Rectal smooth muscle tissue (tissue), 1 donor: ENCODE results near the gene ANO5.
A peak's percentile ranks its signal among the peaks of the same experiment; 100 is the strongest.

ENCODE experiments used
- H3K27ac ChIP-seq: one replicate; pipeline ENCODE4 v1.7.0; 2013; ENCODE audit warnings: low read depth, low read length, inconsistent platforms
- H3K27me3 ChIP-seq: one replicate; pipeline ENCODE4 v1.7.0; 2013; ENCODE audit warnings: low read length; ENCODE audit not compliant: control insufficient read depth, insufficient read depth
- H3K36me3 ChIP-seq: one replicate; pipeline ENCODE4 v1.7.0; 2013; ENCODE audit warnings: low read length; ENCODE audit not compliant: control insufficient read depth, insufficient read depth
- H3K4me1 ChIP-seq: one replicate; pipeline ENCODE4 v1.7.0; 2013; ENCODE audit warnings: low read length; ENCODE audit not compliant: control insufficient read depth, insufficient read depth
- H3K4me3 ChIP-seq: one replicate; pipeline ENCODE4 v1.7.0; 2013; ENCODE audit warnings: low read length
- H3K9ac ChIP-seq: one replicate; pipeline ENCODE4 v1.7.0; 2013; ENCODE audit warnings: low read length

Gene ANO5, protein sequence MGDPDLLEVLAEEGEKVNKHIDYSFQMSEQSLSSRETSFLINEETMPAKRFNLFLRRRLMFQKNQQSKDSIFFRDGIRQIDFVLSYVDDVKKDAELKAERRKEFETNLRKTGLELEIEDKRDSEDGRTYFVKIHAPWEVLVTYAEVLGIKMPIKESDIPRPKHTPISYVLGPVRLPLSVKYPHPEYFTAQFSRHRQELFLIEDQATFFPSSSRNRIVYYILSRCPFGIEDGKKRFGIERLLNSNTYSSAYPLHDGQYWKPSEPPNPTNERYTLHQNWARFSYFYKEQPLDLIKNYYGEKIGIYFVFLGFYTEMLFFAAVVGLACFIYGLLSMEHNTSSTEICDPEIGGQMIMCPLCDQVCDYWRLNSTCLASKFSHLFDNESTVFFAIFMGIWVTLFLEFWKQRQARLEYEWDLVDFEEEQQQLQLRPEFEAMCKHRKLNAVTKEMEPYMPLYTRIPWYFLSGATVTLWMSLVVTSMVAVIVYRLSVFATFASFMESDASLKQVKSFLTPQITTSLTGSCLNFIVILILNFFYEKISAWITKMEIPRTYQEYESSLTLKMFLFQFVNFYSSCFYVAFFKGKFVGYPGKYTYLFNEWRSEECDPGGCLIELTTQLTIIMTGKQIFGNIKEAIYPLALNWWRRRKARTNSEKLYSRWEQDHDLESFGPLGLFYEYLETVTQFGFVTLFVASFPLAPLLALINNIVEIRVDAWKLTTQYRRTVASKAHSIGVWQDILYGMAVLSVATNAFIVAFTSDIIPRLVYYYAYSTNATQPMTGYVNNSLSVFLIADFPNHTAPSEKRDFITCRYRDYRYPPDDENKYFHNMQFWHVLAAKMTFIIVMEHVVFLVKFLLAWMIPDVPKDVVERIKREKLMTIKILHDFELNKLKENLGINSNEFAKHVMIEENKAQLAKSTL

DNA sequence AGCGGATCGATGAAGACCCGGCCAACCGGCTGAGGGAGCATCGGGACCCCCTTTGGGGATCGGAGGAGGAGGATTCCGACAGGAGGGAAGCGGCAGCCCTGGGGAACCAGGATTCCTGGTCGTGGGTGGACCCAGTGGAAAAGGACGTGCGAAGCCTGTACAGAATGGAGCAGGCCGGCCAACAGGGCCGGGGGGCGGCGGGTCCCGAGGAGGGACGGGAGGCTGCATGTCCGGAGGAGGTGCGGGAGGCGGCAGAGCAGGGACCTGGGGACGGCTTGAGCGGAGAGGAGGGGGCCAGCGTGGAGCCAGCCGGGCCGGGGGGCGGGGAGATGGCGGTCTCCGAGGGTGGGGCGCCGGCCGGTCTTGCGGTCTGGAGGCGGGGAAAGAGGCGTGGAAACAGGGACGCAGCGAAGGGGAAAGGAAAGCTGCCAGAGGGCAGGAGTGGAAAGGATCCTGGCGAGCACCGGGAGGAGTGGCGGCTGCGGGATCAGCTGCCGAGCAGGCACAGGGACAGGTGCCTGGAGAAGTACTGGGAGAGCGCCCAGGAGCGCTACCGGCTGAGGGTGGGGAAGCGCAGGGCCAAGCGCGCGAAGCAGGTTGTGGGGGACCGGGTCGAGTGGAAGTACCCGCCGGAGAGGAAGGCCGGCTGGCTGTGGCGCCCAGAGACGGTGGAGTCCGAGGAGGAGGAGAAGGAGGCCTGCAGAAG is at the start of gene ANO5:
TSS of gene ANO5 (plus strand) at position 444 of the 706 bp plus-strand sequence. CDS start 408 bp downstream, outside the sequence.
- peak within 1 kb of the TSS; percentile 47 for H3K9ac ChIP-seq
- H3K27me3 ChIP-seq = no peaks in the 10 kb centered on the region
- peaks cover 2% of the 10 kb centered on the region for H3K4me1 ChIP-seq
- H3K27ac ChIP-seq = peak within 1 kb of the TSS; percentile 65
- no peaks in the 10 kb centered on the region for H3K36me3 ChIP-seq
- H3K4me3 ChIP-seq = peak within 1 kb of the TSS; percentile 70

DNA sequence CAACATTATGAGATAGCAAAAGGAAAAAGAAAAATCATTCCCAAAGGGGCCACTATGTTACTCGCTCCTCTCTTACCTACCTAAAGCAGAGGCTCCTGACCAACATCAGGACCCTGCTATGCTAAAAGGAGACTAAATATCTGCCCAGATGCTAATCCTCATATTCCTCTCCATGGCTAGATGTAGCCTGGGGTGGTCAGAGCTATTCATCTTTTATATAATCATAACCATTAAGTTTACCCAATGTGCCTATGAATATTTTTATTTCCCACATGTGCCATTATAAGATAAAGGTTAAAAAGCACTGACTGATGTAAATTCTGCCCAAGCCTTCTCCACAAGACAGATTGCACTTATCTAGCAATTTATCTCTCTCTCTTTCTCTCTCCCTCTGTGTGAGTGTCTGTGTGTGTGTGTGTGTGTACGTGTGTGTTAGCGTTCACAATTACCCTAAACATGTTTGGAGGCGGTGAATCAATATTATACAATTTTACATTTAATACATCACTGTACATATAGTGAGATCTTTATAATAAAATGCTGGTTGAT is 41.2 kb upstream of the ANO5 start:
- Histone ChIP-seq H3K36me3 (no peaks in the 10 kb centered on the region), H3K9ac (no peak overlapping the region), H3K4me3 (no peak overlapping the region), H3K27me3 (no peaks in the 10 kb centered on the region), H3K27ac (no peak overlapping the region), H3K4me1 (no peaks in the 10 kb centered on the region)

DNA sequence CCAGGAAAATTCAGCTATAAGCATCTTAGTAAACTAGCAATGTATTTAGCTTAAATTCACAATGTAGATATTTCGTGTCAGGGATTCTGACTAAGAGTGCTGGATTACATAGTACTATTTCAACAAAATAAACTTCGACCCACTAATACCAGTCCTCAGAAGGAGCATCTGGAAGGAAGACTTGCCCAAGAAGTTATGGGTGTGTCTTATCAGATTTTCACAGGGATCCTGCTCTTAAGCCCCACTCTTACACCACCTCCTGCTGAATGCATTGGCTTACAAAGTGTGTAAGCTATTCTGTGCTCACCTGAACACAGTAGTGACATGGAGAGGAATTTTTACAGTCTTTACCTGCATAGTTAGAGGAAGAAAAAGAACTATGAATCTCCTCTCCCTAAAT is 35.4 kb upstream of the ANO5 start:
- Histone ChIP-seq H3K9ac (no peak overlapping the region), H3K27ac (no peak overlapping the region), H3K27me3 (no peaks in the 10 kb centered on the region), H3K36me3 (no peaks in the 10 kb centered on the region), H3K4me3 (no peak overlapping the region), H3K4me1 (no peaks in the 10 kb centered on the region)

DNA sequence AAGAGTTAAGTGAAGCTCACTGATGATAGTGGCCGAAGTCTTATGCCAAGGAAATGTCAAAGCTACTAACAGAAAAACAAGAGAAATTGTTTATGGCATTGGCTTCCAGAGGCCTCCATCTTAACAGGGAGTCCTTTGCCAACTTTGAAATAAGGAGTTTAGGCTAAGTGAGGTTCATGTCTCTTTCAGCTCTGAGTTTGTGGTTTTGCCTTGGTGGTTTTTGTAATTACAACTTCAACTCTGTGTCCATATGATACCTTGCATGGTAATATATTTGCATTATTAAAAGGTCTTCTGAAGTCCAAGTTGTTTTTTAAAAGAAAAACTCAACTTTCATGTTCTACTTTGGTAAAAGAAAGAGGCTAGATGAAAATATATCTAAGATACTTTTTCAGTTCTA is 31.4 kb upstream of the ANO5 start:
- H3K36me3 ChIP-seq = no peaks in the 10 kb centered on the region
- H3K4me3 ChIP-seq = no peak overlapping the region
- no peak overlapping the region for H3K9ac ChIP-seq
- H3K27me3 ChIP-seq = no peaks in the 10 kb centered on the region
- H3K27ac ChIP-seq = no peak overlapping the region
- no peaks in the 10 kb centered on the region for H3K4me1 ChIP-seq

DNA sequence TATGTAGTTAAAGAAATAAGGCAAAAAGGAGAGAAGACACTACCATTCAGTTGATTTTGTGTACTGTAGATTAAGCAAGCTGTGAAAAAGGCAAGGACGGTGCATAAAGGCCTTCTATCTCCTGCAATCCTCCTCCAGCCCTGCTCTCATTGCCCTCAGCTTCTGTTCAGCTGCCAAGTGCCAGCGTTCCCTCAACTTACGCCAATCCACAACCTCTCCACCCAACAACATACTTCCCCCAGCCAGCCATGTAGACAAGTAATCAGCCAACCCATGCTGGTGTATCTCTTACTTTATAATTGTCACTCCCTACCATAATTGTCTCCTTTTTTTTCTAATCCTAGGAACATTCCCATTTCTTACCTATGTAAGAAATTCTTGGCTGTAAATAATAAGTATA is 30.1 kb upstream of the ANO5 start:
- H3K36me3 ChIP-seq = no peaks in the 10 kb centered on the region
- H3K4me1 ChIP-seq = no peaks in the 10 kb centered on the region

DNA sequence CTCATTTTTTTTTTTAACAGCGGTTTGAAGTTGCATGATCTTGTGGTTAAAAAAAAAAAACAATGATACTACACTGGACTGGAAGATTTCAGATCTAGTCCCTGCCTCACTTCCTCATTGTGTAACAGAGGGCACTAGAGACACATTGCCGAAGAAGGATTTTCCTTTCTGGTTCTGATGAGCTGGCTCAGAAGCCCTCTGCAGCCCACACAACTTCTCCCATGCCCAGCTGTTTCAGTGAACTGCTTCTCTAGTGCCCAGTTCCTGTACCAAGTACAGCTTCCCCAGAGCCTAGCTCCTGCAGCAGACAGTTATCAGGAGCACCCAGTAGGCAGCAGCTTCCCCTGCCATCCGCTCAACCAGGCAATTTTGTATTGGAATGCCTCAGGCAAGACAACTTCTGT is 29.5 kb upstream of the ANO5 start:
- Histone ChIP-seq H3K4me3 (no peak overlapping the region), H3K27me3 (no peaks in the 10 kb centered on the region), H3K27ac (no peak overlapping the region), H3K9ac (no peak overlapping the region), H3K4me1 (no peaks in the 10 kb centered on the region), H3K36me3 (no peaks in the 10 kb centered on the region)

More for the DNA sequence above, 30.1 kb upstream of the ANO5 start:
- Histone ChIP-seq H3K27me3 (no peaks in the 10 kb centered on the region), H3K27ac (no peak overlapping the region), H3K9ac (no peak overlapping the region), H3K4me3 (no peak overlapping the region)

DNA sequence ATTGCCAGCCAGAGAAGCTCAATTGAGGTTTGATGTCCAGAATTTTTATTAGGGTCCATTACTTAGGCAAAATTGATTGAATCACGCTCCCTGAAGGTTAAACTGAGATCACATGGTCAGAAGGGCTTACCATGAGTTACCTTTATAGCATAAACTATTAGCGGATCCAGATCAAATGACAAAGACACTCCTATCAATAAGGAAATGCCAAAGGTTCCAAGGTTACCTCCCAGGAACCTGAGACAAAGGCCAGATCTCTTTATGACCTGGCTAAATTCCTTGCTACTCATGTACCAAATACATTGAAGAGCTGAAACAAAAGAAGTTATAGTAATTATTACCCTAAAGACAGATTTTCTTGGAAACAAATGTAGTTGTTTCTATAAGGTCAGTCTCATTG is 27.8 kb upstream of the ANO5 start:
- no peak overlapping the region for H3K9ac ChIP-seq
- no peaks in the 10 kb centered on the region for H3K4me1 ChIP-seq
- no peaks in the 10 kb centered on the region for H3K27me3 ChIP-seq
- no peaks in the 10 kb centered on the region for H3K36me3 ChIP-seq
- no peak overlapping the region for H3K27ac ChIP-seq
- no peak overlapping the region for H3K4me3 ChIP-seq

DNA sequence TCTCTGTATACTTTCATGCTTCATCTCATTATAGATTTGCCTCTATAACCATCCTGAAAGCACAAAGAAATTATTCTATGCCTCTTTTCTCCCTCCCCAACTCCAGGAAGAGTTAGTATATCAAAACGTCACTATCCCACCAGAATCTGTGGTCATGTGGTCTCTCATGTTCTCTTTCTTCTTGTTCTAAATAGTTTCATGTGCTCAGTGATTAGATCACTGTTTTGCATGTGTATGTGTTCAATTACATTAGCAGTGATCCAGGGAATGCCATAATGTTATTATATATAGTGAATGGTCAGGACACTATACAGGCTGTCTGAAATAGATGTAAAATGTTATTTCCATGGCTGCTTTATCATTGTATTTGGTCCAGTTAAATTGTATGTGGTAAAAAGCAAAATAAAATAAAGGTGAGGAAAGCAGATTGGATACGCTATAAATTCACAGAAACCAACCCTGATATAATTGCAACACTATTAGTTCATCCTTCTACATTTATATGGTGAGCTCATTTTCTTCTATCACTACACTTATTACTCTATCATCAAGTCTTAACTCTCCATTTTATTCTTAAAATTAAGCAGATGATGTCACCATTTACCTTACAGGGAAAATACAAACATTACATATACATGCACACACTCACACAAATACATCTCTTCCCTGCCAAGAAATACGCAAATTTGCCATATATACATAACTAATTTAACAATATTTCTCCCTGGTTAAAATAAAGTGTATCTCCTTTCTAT is 26.9 kb upstream of the ANO5 start:
- Histone ChIP-seq H3K9ac (no peak overlapping the region), H3K36me3 (no peaks in the 10 kb centered on the region), H3K4me3 (no peak overlapping the region)

DNA sequence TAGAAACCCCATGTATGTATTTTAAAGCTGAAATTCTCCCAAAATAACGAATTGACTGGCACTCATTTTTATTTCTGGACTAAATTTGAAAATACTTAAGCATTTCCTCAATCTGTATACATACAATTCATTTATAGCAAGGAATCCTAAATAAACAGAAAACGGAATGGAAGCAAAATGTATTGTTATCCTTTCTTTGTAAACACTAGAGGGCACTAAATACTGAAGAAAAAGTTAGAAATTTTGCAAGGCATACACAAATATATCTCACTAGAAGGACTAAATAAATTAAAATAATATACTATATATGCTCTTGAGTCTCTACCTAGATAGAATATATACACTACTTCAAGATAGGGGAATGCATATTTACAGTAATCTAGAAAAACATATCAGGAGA is 23.1 kb upstream of the ANO5 start:
- no peak overlapping the region for H3K9ac ChIP-seq
- no peak overlapping the region for H3K4me3 ChIP-seq
- H3K27me3 ChIP-seq = no peaks in the 10 kb centered on the region
- no peaks in the 10 kb centered on the region for H3K36me3 ChIP-seq
- no peaks in the 10 kb centered on the region for H3K4me1 ChIP-seq
- H3K27ac ChIP-seq = no peak overlapping the region

More for the DNA sequence above, 26.9 kb upstream of the ANO5 start:
- Histone ChIP-seq H3K27ac (no peak overlapping the region), H3K4me1 (no peaks in the 10 kb centered on the region), H3K27me3 (no peaks in the 10 kb centered on the region)

DNA sequence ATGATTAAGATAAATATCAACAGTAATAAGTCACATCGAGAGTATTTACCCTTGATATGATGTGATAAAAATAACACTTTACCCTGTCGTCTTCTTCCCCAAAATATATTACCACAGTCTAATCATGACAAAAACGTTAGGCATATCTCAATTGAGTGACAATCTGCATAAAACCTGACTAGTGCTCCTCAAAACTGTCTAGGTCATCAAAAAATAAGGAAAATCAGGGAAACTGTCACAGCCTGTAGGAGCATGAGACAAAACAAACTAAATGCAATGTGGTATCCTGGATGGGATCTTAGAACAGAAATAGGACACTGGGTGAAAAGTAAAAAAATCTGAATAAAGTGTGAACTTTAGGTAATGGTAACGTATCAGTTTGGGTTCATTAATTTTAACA is 19.4 kb upstream of the ANO5 start:
- H3K4me3 ChIP-seq = no peak overlapping the region
- no peaks in the 10 kb centered on the region for H3K4me1 ChIP-seq
- no peak overlapping the region for H3K9ac ChIP-seq
- H3K36me3 ChIP-seq = no peaks in the 10 kb centered on the region
- no peak overlapping the region for H3K27ac ChIP-seq
- no peaks in the 10 kb centered on the region for H3K27me3 ChIP-seq

DNA sequence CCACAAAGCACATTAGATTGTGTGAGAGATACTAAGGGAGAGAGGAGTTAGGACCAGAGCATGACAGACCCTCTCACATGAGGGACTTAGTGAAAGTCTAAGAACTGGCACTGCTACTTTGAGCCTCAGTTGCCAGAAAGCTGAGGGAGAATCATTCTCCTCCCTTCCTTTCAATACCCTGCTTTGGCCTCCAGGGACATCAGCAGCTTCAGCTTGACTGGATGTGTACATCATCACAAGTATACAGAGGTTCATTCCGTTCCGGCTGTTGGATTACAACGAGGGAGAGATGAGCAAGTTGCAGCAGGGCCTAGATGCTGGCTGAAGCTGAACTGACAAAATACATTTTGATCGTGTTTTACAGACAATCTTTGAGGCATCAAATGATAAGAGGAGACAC is 15.7 kb upstream of the ANO5 start:
- no peaks in the 10 kb centered on the region for H3K27me3 ChIP-seq
- H3K36me3 ChIP-seq = no peaks in the 10 kb centered on the region
- no peak overlapping the region for H3K4me3 ChIP-seq
- H3K4me1 ChIP-seq = no peaks in the 10 kb centered on the region
- H3K27ac ChIP-seq = no peak overlapping the region
- no peak overlapping the region for H3K9ac ChIP-seq
